Gastroesophageal sphincter (tissue), 3 donors: ENCODE measurements around the gene RNF213.

Experiments
- CTCF ChIP-seq, 4 experiments: fragments of 200-600 bp in 2 of 4; fragments of 450-650 bp in 2 of 4; sonication (generic) in 1 of 4; IDR thresholded peaks; one replicate each; pipeline ENCODE4 v1.5.1; 2017 to 2019; ENCODE audit warnings: antibody characterized with exemption in 4 of 4, mild to moderate bottlenecking in 2 of 4, moderate library complexity in 2 of 4
- POLR2AphosphoS5 ChIP-seq: sonication (generic); formaldehyde crosslinking; IDR thresholded peaks from one replicate; pipeline ENCODE4 v1.6.1; 2017; ENCODE audit warnings: antibody characterized with exemption

- no peak for TF ChIP-seq CTCF (IDR thresholded peaks at IDR 0.05)
- TF ChIP-seq POLR2AphosphoS5, result no peak
These were observed 135.7 kb downstream of the RNF213 start for GRCh38 chr17:80396157-80397033.
